Breast epithelium (tissue), 3 donors: ENCODE data around the gene ANTXR1.

Source experiments
- CTCF ChIP-seq, 3 donors: fragments of 450-650 bp; IDR thresholded peaks; one replicate each; pipeline ENCODE4 v1.5.1; 2016 to 2017; ENCODE audit warnings: antibody characterized with exemption in 3 of 3, mild to moderate bottlenecking in 3 of 3, moderate library complexity in 3 of 3
- POLR2A ChIP-seq: fragments of 450-650 bp; IDR thresholded peaks from one replicate; pipeline ENCODE4 v1.6.1; 2016; ENCODE audit warnings: antibody characterized with exemption, mild to moderate bottlenecking, moderate library complexity
- POLR2AphosphoS5 ChIP-seq, 3 donors: sonication (generic); formaldehyde crosslinking; IDR thresholded peaks; one replicate each; pipeline ENCODE4 v1.6.1; 2017; ENCODE audit warnings: antibody characterized with exemption in 3 of 3

DNA sequence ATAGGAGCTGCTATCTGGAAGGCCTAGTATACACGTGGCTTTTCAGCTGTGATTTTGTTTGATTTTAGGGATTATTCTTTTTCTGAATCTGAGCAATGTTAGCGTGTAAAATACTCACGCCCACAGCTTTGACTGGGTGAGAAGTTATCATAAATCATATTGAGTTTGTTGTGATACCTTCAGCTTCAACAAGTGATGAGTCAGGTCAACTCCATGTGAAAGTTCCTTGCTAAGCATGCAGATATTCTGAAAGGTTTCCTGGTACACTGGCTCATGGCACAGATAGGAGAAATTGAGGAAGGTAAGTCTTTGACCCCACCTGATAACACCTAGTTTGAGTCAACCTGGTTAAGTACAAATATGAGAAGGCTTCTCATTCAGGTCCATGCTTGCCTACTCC is 38.7 kb upstream of the ANTXR1 start, which contains the start of gene GKN1:
- no peak for TF ChIP-seq CTCF (IDR thresholded peaks at IDR 0.05)
- no peak for TF ChIP-seq POLR2AphosphoS5 (IDR thresholded peaks at IDR 0.05)
- TF ChIP-seq POLR2A, result no peak
